HEK293T (cell line): ENCODE data around the gene PLAC8L1.

Source experiments
- CTCF ChIA-PET: fragments of 350-600 bp; formaldehyde crosslinking; extraction: SDS; loops from one replicate; lab custom pipeline; 2021; ENCODE audit warnings: antibody characterized with exemption, inconsistent platforms; lab: Yijun Ruan, JAX
- POLR2A ChIA-PET: fragments of 350-600 bp; formaldehyde crosslinking; extraction: SDS; loops from one replicate; lab custom pipeline; 2020; ENCODE audit warnings: antibody characterized with exemption, inconsistent platforms; lab: Yijun Ruan, JAX
- DNase-seq: peaks from one replicate; pipeline ENCODE4 v3.0.0; 2012; ENCODE audit warnings: mixed read lengths; ENCODE audit errors: extremely low spot score
- ARNT ChIP-seq: fragments of 450-650 bp; IDR thresholded peaks from 2 replicates; pipeline ENCODE4 v1.6.1; 2017; ENCODE audit warnings: mild to moderate bottlenecking
- BHLHE40 ChIP-seq: fragments of 450-650 bp; IDR thresholded peaks from 2 replicates; pipeline ENCODE4 v1.6.1; 2016; ENCODE audit warnings: mild to moderate bottlenecking, moderate library complexity, borderline replicate concordance
- CTBP1 ChIP-seq: fragments of 450-650 bp; IDR thresholded peaks from 2 replicates; pipeline ENCODE4 v1.6.1; 2016; ENCODE audit warnings: borderline replicate concordance
- ELF4 ChIP-seq: fragments of 450-650 bp; IDR thresholded peaks from 2 replicates; pipeline ENCODE4 v1.6.1; 2017; ENCODE audit warnings: antibody characterized with exemption
- FOXA1 ChIP-seq: fragments of 450-650 bp; IDR thresholded peaks from 2 replicates; pipeline ENCODE4 v1.6.1; 2016; ENCODE audit warnings: mild to moderate bottlenecking
- FOXK2 ChIP-seq: fragments of 450-650 bp; IDR thresholded peaks from 2 replicates; pipeline ENCODE4 v1.6.1; 2016; ENCODE audit warnings: mild to moderate bottlenecking
- FOXM1 ChIP-seq: fragments of 450-650 bp; IDR thresholded peaks from 2 replicates; pipeline ENCODE4 v1.6.1; 2017; ENCODE audit warnings: mild to moderate bottlenecking, borderline replicate concordance
- HDGF ChIP-seq: fragments of 450-650 bp; IDR thresholded peaks from 2 replicates; pipeline ENCODE4 v1.6.1; 2017; ENCODE audit warnings: antibody characterized with exemption, borderline replicate concordance
- L3MBTL2 ChIP-seq: fragments of 450-650 bp; conservative IDR thresholded peaks from 2 replicates; pipeline ENCODE4 v1.6.1; 2016; ENCODE audit warnings: mild to moderate bottlenecking
- LEF1 ChIP-seq: fragments of 450-650 bp; IDR thresholded peaks from 2 replicates; pipeline ENCODE4 v1.6.1; 2017; ENCODE audit warnings: mild to moderate bottlenecking, borderline replicate concordance
- NFRKB ChIP-seq: fragments of 450-650 bp; IDR thresholded peaks from 2 replicates; pipeline ENCODE4 v1.6.1; 2016; ENCODE audit warnings: mild to moderate bottlenecking, moderate library complexity
- PKNOX1 ChIP-seq: fragments of 450-650 bp; IDR thresholded peaks from 2 replicates; pipeline ENCODE4 v1.6.1; 2016
- SP1 ChIP-seq: fragments of 450-650 bp; IDR thresholded peaks from 2 replicates; pipeline ENCODE4 v1.6.1; 2017
- SUZ12 ChIP-seq: fragments of 450-650 bp; IDR thresholded peaks from 2 replicates; pipeline ENCODE4 v1.6.1; 2016; ENCODE audit warnings: mild to moderate bottlenecking
- TARDBP ChIP-seq: fragments of 450-650 bp; IDR thresholded peaks from 2 replicates; pipeline ENCODE4 v1.6.1; 2016
- ZNF384 ChIP-seq: fragments of 450-650 bp; IDR thresholded peaks from 2 replicates; pipeline ENCODE4 v1.6.1; 2016

PLAC8L1 gene

DNA sequence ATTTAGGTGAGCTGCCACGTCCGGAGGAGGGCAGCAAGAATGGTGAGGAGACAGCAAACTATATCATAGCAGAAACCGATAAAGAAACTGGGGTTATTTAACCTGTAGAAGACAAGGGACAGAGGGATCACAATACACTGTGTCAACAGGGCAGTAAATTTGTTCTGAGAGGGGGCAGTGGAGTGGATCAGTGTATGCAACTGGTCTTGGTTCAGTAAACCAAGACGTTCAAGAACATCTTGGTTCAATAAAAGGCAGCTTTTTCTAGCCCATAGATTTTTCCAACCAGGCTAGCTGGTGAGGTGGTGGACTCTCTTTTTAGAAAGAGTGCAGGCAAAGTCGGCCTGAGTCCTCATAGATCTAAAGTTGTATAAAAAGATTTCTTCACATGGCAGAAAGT is 55.3 kb downstream of the PLAC8L1 start:
- CTCF ChIA-PET, result interaction anchor here (0.8 to 1.0 kb wide), 2 partner anchors 9 to 17 kb away, joined by 3 read pairs; no protein-coding TSS in a partner anchor
- TF ChIP-seq CTBP1 (no peak), HDGF (no peak)
- POLR2A ChIA-PET, result no interaction called here
- DNase-seq, result no peak

DNA sequence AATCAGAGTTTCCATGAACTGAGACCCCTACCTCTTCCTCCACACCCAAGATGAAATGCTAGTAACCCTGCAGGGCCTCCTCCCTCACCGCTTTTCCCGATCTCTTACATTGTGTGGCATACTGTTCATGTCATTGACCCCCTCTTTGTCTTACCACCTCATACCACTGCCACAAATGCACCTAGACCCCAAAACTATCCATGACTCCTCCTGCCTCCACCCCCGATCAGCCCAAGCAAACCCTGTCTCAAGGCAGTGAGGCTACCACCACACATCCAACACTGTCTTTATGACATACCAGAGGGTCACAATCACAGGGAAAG is 55.7 kb downstream of the PLAC8L1 start:
- no peak for DNase-seq
- ChIA-PET CTCF (interaction anchor here (0.8 to 1.0 kb wide), 2 partner anchors 8 to 16 kb away, joined by 3 read pairs; no protein-coding TSS in a partner anchor), POLR2A (no interaction called here)
- TF ChIP-seq BHLHE40 (no peak), LEF1 (no peak), SP1 (no peak), CTBP1 (no peak), FOXM1 (no peak), SUZ12 (no peak), ELF4 (no peak), L3MBTL2 (no peak), FOXA1 (no peak), FOXK2 (no peak), TARDBP (no peak)

GRCh38 chr5:146048994-146049703 is 56.2 kb downstream of the PLAC8L1 start:
- peak; percentile 79 for DNase-seq
- POLR2A ChIA-PET, result no interaction called here
- TF ChIP-seq LEF1 (no peak), L3MBTL2 (no peak), CTBP1 (no peak), FOXA1 (no peak), ZNF384 (no peak), ARNT (no peak), PKNOX1 (no peak), SP1 (no peak), FOXK2 (no peak), SUZ12 (no peak), ELF4 (no peak), HDGF (no peak), BHLHE40 (no peak), TARDBP (no peak), NFRKB (no peak), FOXM1 (no peak)
- CTCF ChIA-PET, result interaction anchor here (0.7 kb wide), 1 partner anchor 368 kb away, joined by 3 read pairs; no protein-coding TSS in a partner anchor

DNA sequence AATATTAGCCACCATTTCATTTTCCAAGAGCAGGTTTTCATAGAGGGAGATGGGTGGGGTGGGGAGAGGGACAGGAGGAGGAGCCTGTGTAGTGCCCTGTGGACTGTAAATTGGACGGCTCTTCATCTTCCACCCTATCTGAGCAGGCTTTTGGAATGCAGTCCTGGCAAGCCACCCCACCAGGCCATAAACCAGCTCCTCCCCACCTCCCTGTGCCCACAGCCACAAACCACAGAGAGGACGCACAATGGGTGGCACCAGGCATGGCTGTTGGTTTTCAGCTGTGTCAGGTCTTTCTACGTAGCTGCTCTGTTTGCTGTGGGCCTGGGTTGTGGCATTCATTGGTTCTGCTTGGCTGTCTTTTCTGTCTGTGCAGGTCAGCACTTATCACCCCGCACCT is 58.0 kb downstream of the PLAC8L1 start:
- CTCF ChIA-PET, result interaction anchor here (0.6 to 1.1 kb wide), 3 partner anchors 135 to 554 kb away, joined by 5 read pairs; partner anchors contain the start of gene LARS1
- DNase-seq, result no peak
- POLR2A ChIA-PET, result no interaction called here
- TF ChIP-seq LEF1 (no peak), ELF4 (no peak), SUZ12 (no peak), CTBP1 (no peak), NFRKB (no peak), L3MBTL2 (no peak), TARDBP (no peak), HDGF (no peak), ZNF384 (no peak)

DNA sequence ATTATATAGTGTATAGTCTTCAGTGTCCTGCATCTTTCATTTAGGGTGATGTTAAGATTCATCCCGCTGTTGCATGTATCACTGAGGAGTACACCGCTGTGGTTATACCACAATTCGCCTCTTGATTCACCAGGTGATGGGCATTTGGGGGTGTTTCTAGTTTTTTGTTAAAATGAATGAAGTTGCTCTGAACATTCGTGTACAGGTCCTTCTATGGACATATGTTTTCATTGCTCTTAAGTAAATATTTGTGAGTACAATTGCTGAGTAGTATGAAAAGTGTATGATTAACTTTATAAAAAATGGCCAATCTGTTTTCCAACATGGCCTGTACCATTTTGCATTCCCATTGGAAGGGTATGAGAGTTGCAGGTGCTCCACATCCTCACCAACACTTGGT is 61.7 kb downstream of the PLAC8L1 start:
- POLR2A ChIA-PET, result no interaction called here
- DNase-seq, result no peak
- TF ChIP-seq SUZ12, result no peak
- no peak for TF ChIP-seq FOXK2
- TF ChIP-seq ZNF384, result no peak
- TF ChIP-seq FOXM1, result no peak
- TF ChIP-seq ELF4, result no peak
- no peak for TF ChIP-seq SP1
- CTCF ChIA-PET, result interaction anchor here (1.7 kb wide), 1 partner anchor 10 kb away, joined by 4 read pairs; no protein-coding TSS in a partner anchor

DNA sequence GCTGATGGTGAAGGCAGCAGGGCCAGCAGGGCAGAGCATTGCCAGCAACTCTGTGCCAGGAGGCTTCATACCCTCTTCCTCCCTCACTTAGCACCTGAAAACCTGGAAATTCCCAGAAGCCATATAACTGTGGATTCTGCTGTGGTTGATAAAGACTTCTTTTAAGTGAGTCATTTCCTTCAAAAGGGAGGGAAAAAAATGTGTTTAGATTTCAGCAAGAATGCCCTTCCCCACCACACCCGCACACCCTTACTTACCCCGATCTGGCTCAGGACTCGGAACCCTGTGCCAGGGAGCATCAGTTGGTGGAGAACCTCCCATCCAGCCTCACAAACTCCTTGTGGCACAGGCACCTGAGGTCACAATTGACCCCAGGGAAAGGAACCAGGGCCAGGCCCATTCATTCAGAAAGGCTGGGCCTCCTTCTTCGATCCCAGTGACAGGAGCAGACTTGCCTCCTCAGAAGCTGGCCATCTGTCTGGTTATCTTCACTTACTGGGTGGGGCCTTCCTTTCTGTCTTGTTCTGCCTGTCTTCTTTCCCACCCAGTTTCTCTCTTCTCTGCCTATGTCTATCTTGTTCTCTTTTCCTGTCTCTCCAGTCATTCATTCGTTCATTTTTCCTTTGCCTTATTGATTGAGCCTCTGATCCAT is 62.6 kb downstream of the PLAC8L1 start:
- ChIA-PET CTCF (interaction anchor here (0.6 to 1.7 kb wide), 2 partner anchors 11 to 1652 kb away, joined by 3 to 4 read pairs; no protein-coding TSS in a partner anchor), POLR2A (no interaction called here)
- TF ChIP-seq FOXA1, result no peak
- TF ChIP-seq TARDBP, result no peak
- no peak for TF ChIP-seq CTBP1
- TF ChIP-seq FOXM1, result no peak
- no peak for TF ChIP-seq L3MBTL2
- DNase-seq, result no peak

DNA sequence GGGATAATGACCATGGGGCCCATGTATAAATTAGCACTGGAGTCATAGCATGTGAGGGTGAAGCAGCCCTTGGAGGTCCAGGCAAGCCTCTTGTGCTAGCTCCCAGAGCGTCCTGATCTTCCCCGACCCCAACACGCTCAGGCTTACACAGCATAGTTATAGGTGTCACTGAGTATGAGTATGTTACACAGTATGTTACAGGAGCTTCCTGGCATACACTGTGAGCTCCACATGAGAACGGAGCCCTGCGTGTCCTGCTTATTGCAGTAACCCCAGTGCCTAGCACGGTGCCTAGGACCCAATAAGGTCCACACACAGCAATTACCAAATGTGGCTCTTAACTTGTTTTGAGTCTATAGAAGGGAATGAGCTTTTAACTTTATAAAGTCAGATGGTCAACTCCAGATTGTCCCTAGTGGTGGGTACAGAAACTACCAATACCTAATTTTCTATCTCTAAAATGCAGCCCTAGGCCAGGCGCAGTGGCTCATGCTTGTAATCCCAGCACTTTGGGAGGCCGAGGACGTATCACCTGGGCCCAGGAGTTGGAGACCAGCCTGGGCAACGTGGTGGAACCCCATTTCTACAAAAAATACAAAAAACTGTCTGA is 64.1 kb downstream of the PLAC8L1 start:
- no peak for TF ChIP-seq FOXA1
- TF ChIP-seq ZNF384, result no peak
- TF ChIP-seq LEF1, result no peak
- TF ChIP-seq NFRKB, result no peak
- TF ChIP-seq ARNT, result no peak
- no peak for TF ChIP-seq PKNOX1
- no peak for TF ChIP-seq FOXM1
- TF ChIP-seq SUZ12, result no peak
- TF ChIP-seq SP1, result no peak
- TF ChIP-seq HDGF, result no peak
- TF ChIP-seq BHLHE40, result no peak
- no peak for TF ChIP-seq L3MBTL2
- no peak for TF ChIP-seq FOXK2
- no peak for TF ChIP-seq ELF4
- no peak for TF ChIP-seq TARDBP
- TF ChIP-seq CTBP1, result no peak
- ChIA-PET POLR2A (interaction anchor here (1.0 to 1.2 kb wide), 2 partner anchors 102 to 105 kb away, joined by 3 to 4 read pairs; partner anchors contain the start of gene SH3RF2), CTCF (interaction anchor here (0.5 to 1.9 kb wide), 26 partner anchors 9 to 359 kb away, joined by 3 to 14 read pairs (median 4); no protein-coding TSS in a partner anchor)
- DNase-seq, result no peak
